Upper lobe of left lung (tissue), 6 donors: ENCODE measurements around the gene DNAAF1. TPM values are rescaled to one million over a fixed set of nuclear protein-coding genes. Genes with fewer than 3 reads are reported as not detected.

Experiments
- ATAC-seq, 2 donors: fragments of 200-7000 bp; cut with Tn5 transposase; one replicate each; pipeline ENCODE4 v1.9.1; 2022; ENCODE audit warnings: mild to moderate bottlenecking in 2 of 2, moderate library complexity in 2 of 2; ENCODE audit not compliant: low FRiP score in 2 of 2
- DNase-seq, 2 donors: peaks; one replicate each; pipeline ENCODE4 v3.0.0-alpha.2; 2019 to 2020
- H3K27ac ChIP-seq, 4 donors: fragments of 200-600 bp; sonication (generic); one replicate each; pipeline ENCODE4 v1.5.1; 2016 to 2019
- H3K27me3 ChIP-seq, 4 donors: fragments of 200-600 bp; sonication (generic); one replicate each; pipeline ENCODE4 v1.5.1; 2017 to 2019
- H3K36me3 ChIP-seq, 4 donors: fragments of 200-600 bp; sonication (generic); one replicate each; pipeline ENCODE4 v1.5.1; 2016 to 2019
- H3K4me1 ChIP-seq, 4 donors: fragments of 200-600 bp; sonication (generic); one replicate each; pipeline ENCODE4 v1.5.1; 2018 to 2019
- H3K4me3 ChIP-seq, 4 donors: fragments of 200-600 bp; sonication (generic); one replicate each; pipeline ENCODE4 v1.5.1; 2017 to 2019; ENCODE audit warnings: mild to moderate bottlenecking in 2 of 4, moderate library complexity in 1 of 4
- H3K9me3 ChIP-seq, 4 donors: fragments of 200-600 bp; sonication (generic); one replicate each; pipeline ENCODE4 v1.5.1; 2018 to 2019
- EP300 ChIP-seq, 4 donors: sonication (generic); formaldehyde crosslinking; IDR thresholded peaks; one replicate each; pipeline ENCODE4 v1.5.1; 2017; ENCODE audit warnings: antibody characterized with exemption in 4 of 4, control low read depth in 2 of 4
- POLR2A ChIP-seq, 4 donors: fragments of 450-650 bp; IDR thresholded peaks; one replicate each; pipeline ENCODE4 v1.5.1; 2016 to 2017; ENCODE audit warnings: antibody characterized with exemption in 4 of 4, mild to moderate bottlenecking in 2 of 4
- POLR2AphosphoS5 ChIP-seq, 2 donors: sonication (generic); formaldehyde crosslinking; IDR thresholded peaks; one replicate each; pipeline ENCODE4 v1.5.1; 2017; ENCODE audit warnings: antibody characterized with exemption in 2 of 2
- WGBS, 2 donors: methylation state at CpG; one replicate each; pipeline ENCODE4 v1.1.5; 2017 to 2018; 5-methylcytosine and 5-hydroxymethylcytosine counted together
- total RNA-seq, 6 donors: library from RNA; depleted of rRNA in 4 of 6; stranded (reverse); fragments of >200 nt in 4 of 6; gene quantifications; one replicate each; pipeline versions ENCODE4 v1.1.0 to v1.2.1, GENCODE V29; 2016 to 2021
- TF ChIP-seq, protein P1 (sequence below), 6 experiments: fragments of 450-650 bp in 4 of 6; fragments of 200-600 bp in 2 of 6; sonication (generic) in 2 of 6; IDR thresholded peaks; one replicate each; pipeline ENCODE4 v1.5.1; 2016 to 2019; ENCODE audit warnings: antibody characterized with exemption in 6 of 6
- donor health status: DM: no; HTN: no; CAD: no; lungs with moderate emphysema.
- donor health status: DM: no; HTN: yes; CAD: no; lungs with severe emphysema.

DNAAF1 gene
- total RNA-seq, 6 donors from 2014 or later = 0.97 to 58.7 (median 28.5) TPM

GRCh38 chr16:84218956-84219355, 73.8 kb downstream of the DNAAF1 start:
- 68 to 70% methylated on average over 6 of the region's 6 CpGs for WGBS, 2 donors
- DNase-seq (no peak), ATAC-seq (no peak)
- Histone ChIP-seq H3K9me3 (no peaks in the 10 kb centered on the region), H3K4me1 (no peaks in the 10 kb centered on the region), H3K27me3 (no peaks in the 10 kb centered on the region), H3K27ac (no peak overlapping the region), H3K36me3 (no peaks in the 10 kb centered on the region), H3K4me3 (no peak overlapping the region)
- TF ChIP-seq EP300 (IDR thresholded peaks at IDR 0.05) (no peak), POLR2AphosphoS5 (IDR thresholded peaks at IDR 0.05) (no peak), POLR2A (IDR thresholded peaks at IDR 0.05) (no peak)
- TF ChIP-seq, protein P1, sequence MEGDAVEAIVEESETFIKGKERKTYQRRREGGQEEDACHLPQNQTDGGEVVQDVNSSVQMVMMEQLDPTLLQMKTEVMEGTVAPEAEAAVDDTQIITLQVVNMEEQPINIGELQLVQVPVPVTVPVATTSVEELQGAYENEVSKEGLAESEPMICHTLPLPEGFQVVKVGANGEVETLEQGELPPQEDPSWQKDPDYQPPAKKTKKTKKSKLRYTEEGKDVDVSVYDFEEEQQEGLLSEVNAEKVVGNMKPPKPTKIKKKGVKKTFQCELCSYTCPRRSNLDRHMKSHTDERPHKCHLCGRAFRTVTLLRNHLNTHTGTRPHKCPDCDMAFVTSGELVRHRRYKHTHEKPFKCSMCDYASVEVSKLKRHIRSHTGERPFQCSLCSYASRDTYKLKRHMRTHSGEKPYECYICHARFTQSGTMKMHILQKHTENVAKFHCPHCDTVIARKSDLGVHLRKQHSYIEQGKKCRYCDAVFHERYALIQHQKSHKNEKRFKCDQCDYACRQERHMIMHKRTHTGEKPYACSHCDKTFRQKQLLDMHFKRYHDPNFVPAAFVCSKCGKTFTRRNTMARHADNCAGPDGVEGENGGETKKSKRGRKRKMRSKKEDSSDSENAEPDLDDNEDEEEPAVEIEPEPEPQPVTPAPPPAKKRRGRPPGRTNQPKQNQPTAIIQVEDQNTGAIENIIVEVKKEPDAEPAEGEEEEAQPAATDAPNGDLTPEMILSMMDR (IDR thresholded peaks at IDR 0.05) = no peak

DNA sequence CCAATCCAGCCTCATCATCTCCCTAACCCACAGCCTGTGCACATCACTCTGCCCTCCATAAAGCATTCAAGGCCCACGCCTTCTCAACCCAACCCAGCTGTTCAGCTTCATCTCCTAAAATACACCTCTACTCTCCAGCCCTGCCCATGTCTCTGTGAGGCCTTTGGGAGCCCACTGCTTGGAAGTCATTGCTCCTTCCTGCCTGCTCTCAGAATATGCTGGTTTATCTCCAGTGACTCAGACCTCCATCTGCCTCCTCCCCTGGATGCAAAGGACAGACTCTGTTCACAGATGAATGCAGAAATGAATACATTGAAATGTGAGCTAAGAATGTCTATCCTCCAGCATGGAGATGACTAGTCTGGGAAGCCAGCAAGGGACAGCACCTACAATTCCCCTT, 75.7 kb downstream of the DNAAF1 start:
- ATAC-seq (no peak), DNase-seq (no peak)
- TF ChIP-seq EP300 (IDR thresholded peaks at IDR 0.05) (no peak), POLR2A (IDR thresholded peaks at IDR 0.05) (no peak), POLR2AphosphoS5 (IDR thresholded peaks at IDR 0.05) (no peak)
- TF ChIP-seq, protein P1 (IDR thresholded peaks at IDR 0.05) = no peak
- Histone ChIP-seq H3K27ac (no peak overlapping the region), H3K36me3 (no peaks in the 10 kb centered on the region), H3K9me3 (no peaks in the 10 kb centered on the region), H3K27me3 (no peaks in the 10 kb centered on the region), H3K4me1 (no peaks in the 10 kb centered on the region), H3K4me3 (no peak overlapping the region)
- WGBS, 2 donors = 86 to 96% methylated on average over 1 of the region's 1 CpG

DNA sequence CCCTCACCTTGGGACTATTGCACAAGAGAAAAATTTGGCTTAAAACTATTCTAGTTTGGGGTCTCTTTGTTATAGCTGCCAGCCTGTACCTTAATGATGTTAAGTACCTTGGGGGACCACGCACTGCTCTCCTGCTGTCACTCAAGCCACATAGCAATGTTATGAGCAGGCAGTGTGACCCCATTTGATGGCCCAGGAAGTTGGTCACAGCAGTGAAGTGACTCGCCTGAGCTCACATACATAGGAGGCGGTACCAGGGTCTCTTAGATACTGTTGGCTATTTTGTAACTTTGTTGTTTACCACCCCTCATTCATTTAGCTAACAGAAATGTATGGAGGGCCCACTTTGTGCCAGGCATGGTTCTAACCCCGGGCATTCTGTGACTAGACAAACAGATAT, 78.3 kb downstream of the DNAAF1 start:
- H3K27me3 ChIP-seq = no peaks in the 10 kb centered on the region
- H3K36me3 ChIP-seq = no peaks in the 10 kb centered on the region
- 86 to 87% methylated on average over 4 of the region's 4 CpGs for WGBS, 2 donors
- no peak overlapping the region for H3K4me3 ChIP-seq
- peaks cover 0 to 8% (median 2%) of the 10 kb centered on the region in 4 donors for H3K4me1 ChIP-seq
- ATAC-seq = no peak
- H3K27ac ChIP-seq = no peak overlapping the region
- DNase-seq = no peak
- no peaks in the 10 kb centered on the region for H3K9me3 ChIP-seq
- no peak for TF ChIP-seq POLR2AphosphoS5 (IDR thresholded peaks at IDR 0.05)
- no peak for TF ChIP-seq POLR2A (IDR thresholded peaks at IDR 0.05)
- no peak for TF ChIP-seq EP300 (IDR thresholded peaks at IDR 0.05)
- TF ChIP-seq, protein P1 (IDR thresholded peaks at IDR 0.05) = no peak

DNA sequence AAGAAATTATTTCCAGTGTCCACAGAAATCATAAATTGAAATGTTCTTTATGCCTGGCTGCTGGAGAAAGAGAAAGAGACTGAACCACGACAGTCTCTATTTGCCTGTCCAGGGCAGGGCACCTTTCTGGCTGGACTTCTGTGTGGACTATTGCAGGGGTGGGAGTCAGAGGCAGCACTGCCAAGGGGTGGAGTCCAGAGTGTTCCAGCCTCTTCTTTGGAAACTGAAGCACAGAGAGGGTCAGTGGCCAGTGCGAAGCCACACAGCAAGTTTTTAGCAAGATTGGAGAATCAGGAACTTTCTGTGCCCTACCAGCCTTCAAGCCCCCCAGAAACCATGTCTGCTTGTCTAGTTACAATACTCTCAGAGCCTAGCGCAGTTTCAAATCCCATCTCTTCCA, 79.4 kb downstream of the DNAAF1 start:
- H3K4me1 ChIP-seq = peaks cover 0 to 8% (median 2%) of the 10 kb centered on the region in 4 donors
- H3K4me3 ChIP-seq = no peak overlapping the region
- H3K36me3 ChIP-seq = no peaks in the 10 kb centered on the region
- 90 to 92% methylated on average over 3 of the region's 3 CpGs for WGBS, 2 donors
- DNase-seq (no peak), ATAC-seq (no peak)
- H3K27ac ChIP-seq = no peak overlapping the region
- TF ChIP-seq EP300 (IDR thresholded peaks at IDR 0.05) (no peak), POLR2A (IDR thresholded peaks at IDR 0.05) (no peak), POLR2AphosphoS5 (IDR thresholded peaks at IDR 0.05) (no peak)
- TF ChIP-seq, protein P1 (IDR thresholded peaks at IDR 0.05) = no peak
- H3K27me3 ChIP-seq = no peaks in the 10 kb centered on the region
- no peaks in the 10 kb centered on the region for H3K9me3 ChIP-seq

DNA sequence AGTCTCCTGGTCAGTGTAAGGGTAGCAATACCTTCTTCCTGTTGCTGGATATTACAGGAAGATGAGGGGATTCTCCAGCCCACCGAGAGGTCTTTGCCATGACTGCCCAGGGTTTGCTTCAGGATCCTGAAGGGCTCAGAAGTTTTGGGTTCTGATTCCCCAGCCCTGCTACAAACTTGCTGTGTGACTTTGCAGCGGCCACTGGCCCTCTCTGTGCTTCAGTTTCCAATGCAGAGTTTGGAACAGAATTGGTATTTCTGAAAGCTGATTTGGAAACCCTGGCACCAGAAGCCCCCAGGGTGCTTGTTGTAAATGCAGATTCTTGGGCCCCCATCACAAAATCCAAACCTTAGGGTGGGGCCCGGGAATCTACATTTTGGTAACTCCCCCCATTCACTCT, 80.0 kb downstream of the DNAAF1 start:
- Histone ChIP-seq H3K36me3 (no peaks in the 10 kb centered on the region), H3K27ac (no peak overlapping the region), H3K4me3 (no peak overlapping the region), H3K4me1 (peaks cover 0 to 8% (median 2%) of the 10 kb centered on the region in 4 donors), H3K9me3 (no peaks in the 10 kb centered on the region), H3K27me3 (no peaks in the 10 kb centered on the region)
- 82 to 87% methylated on average over 3 of the region's 3 CpGs for WGBS, 2 donors
- DNase-seq (no peak), ATAC-seq (no peak)
- TF ChIP-seq POLR2A (IDR thresholded peaks at IDR 0.05) (no peak), EP300 (IDR thresholded peaks at IDR 0.05) (no peak), POLR2AphosphoS5 (IDR thresholded peaks at IDR 0.05) (no peak)
- TF ChIP-seq, protein P1 (IDR thresholded peaks at IDR 0.05) = no peak
